HG03025 (cell line): ENCODE results near the gene KAZN.

Experiments
- ATAC-seq: cut with Tn5 transposase; IDR thresholded peaks from one replicate; pipeline ENCODE4 v1.9.1; 2021; ENCODE audit warnings: mild to moderate bottlenecking, moderate library complexity; ENCODE audit not compliant: unreplicated experiment, low FRiP score

KAZN gene

GRCh38 chr1:14585728-14586127 is 12.8 kb upstream of the KAZN start:
- no peak for ATAC-seq

- no peak for ATAC-seq
Observed at GRCh38 chr1:14590411-14591180, 7.9 kb upstream of the KAZN start.

DNA sequence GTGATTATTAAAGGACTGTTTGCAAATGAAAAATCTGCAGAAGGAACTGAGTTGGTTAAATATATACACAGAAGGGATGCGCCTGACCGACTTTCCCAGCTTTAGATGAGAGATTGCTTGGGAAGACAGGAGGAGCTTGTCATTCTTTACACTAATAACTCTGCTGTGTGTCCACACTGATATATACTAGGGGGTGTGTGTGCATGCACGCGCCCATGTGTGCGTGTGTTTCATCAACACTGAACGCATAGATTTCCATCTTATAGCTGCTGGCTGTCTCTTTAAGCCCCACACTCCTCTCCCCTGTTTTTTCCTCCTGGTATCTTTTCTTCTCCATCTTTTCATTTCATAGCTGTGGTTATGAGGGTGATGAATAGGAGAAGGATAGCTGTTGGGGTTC is 6.9 kb upstream of the KAZN start:
- no peak for ATAC-seq

DNA sequence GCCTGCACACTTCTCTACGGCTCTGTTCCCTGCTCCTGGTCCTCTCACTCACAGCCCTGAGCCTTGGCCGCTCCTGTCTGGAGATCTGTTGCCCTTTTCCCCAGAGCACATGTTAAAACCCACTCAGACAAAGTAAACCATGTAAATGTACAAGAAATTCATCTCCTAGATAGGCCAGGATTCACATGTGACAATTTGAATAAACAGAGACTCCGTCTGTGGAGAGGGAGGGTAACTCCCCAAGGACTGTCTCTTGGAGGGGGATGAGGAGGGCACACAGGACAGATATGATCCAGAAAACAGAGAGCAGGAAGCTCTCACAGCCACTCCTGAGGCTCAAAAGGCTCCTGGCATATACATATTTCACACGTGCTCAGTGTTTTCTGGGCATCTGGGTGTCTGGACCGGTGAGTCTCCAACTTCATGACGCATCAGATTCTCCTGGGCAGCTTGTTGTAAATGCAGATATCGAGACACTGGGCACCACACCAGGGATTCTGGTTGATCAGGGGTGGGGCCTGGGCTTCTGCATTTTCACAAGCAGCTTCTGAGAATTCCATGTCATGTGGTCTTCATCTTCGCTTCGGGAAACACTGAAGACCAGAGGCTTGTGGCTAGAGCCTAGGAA is 6.4 kb upstream of the KAZN start:
- no peak for ATAC-seq

DNA sequence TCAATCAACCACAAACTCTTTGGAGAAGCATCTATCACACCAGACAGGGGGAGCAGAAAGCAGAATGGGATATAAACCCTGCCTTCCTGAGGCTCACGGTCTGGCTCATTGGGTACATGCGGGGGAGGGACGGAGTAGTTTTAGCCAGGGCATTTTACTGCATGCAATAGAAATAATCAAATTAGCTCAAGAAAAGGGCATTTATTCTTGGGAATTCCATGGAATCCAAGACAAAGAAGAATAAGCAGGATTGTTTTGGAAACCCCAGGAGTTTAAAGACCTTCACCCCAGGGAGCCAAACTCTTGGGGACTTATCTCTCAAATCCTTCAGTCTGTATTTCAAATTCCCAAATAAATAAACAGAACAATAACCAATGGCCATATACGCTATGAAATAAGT is 5.2 kb upstream of the KAZN start:
- ATAC-seq: no peak

DNA sequence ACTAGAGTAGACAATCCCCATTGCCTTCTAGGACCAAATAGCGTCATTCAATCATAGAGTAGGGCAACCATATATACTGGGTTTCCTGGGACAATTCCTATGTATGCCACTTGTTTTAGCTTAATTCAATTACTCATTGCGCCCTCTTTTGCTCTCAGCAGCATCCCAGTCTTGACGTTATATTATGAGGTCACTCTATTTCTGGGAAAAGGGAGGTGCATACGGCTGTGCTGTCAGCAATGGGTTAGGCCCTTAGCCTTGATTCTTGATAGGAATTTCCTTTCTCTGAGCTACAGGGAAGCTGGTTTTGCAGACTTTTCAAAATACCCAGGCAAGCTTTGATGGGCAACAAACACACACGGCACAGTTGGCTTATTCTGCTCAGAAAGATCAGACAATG is 4.4 kb upstream of the KAZN start:
- no peak for ATAC-seq

- ATAC-seq: no peak
Observed at GRCh38 chr1:14596591-14596990, 1.9 kb upstream of the KAZN start.

DNA sequence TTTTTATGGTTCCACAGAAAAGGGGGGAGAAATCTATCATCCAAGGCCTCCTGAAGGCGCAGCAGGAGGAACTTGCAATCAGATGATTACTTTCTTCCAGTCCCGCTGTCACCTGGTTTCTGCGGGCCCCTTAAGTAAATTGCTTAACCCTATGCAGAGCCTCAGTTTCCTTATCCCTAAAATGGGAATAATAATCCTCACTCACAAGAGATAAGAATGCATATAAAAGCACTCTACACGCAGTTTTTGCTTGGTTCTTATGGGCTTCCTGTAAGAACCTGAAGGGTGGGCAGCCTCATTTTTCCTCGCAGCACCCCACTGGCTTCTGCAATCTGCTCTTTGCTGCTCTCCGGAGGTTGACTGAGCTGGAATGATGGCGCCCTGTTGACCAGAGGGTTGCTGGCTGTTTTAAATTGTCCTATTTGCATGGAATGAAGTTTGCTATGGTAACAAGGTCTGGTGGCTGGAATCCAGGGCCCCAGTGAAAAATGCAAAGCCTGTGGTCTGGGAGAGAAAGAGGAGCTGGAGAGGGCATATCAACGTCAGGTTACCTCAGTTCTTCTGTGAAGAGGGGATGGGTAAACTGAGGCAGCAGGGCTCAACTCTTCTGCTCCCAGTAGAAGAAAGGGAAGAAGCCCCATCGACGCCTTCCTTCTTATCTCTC is 1.0 kb upstream of the KAZN start:
- no peak for ATAC-seq

- no peak for ATAC-seq
Observed at GRCh38 chr1:14598007-14598497, 433 bp upstream of the KAZN start.

DNA sequence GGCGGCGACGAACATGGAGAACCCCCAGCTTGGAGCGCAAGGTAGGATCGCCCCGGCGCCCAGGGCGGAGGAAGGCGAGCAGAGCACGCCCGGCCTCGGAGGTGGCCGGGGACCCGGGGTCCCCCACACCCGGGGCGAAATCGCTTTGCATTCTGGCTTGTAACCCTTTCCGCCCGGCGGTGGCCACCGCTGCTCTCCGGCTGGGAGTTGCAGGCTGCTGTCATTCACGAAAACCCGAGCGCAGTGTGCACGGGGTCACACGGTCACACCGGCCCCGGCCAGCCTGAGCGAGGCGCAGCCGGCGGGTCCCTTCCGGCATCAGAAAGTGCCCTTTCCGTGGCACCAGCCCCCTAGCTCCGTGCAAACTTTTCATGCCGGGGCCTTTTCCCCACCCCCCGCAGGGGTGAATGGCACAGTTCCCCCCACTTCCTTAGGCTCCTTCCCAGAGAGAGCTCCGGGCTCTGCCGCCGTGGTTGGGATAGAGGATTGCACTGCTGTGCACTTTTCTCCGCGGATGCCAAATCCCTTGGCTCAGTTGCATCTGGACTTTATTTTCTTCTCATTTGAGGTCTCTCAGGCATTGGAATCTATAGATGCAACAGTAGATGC is 802 bp downstream of the KAZN start:
- ATAC-seq: no peak

GRCh38 chr1:14599800-14600199 is 1.3 kb downstream of the KAZN start:
- ATAC-seq: no peak

DNA sequence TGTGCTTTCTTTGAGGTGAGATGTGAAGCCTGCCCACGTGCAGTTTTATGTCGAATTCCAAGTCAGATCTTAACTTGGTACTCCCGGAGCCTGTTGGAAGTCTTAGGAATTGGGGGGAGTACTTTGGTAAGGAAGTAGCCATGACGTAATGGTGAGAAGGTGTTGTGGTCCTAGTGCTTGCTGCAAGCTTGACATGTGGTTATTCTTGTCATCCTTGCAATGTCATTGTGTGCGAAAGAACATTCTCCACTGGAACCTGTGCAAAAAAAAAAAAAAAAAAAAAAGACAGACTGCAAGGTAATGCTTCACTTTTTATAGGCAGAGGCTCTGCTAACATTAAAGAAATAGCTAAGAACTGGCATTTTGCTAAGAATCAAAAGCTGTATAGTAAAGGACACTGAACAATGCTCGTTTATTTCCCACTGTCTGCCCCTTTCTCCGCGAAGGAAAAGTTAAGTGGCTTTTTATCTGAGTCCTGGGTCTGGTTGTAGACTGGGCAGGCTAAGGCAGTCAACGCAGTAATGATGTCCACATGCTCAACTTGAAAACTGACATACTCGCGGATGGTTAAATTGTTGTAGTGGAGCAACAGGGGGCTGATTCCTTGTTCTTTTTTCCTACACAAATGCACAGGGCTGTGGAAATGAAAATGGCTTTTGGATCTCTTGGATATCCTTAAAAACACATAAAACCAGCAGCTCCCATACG is 2.1 kb downstream of the KAZN start:
- no peak for ATAC-seq

DNA sequence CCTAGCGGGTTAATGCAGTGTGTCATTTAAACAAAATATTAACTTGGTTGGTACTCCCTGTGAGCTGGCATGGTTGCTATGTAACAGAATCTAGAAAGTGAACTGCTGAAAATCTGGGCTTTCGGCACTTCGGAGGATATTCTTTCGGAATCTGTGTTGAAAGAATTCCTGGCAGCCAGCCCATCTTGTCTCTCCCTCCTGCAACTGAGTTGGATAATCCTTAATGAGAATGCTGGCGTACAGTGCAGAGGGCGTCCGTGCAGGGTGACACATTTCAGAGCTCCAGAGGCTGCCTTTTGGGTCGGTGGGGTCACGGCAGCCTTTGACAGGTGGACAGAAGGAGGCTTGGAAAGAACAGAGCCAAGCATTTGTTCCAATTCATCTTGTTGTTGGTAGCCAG is 3.7 kb downstream of the KAZN start:
- no peak for ATAC-seq

GRCh38 chr1:14603645-14604044 is 5.2 kb downstream of the KAZN start:
- ATAC-seq: no peak

DNA sequence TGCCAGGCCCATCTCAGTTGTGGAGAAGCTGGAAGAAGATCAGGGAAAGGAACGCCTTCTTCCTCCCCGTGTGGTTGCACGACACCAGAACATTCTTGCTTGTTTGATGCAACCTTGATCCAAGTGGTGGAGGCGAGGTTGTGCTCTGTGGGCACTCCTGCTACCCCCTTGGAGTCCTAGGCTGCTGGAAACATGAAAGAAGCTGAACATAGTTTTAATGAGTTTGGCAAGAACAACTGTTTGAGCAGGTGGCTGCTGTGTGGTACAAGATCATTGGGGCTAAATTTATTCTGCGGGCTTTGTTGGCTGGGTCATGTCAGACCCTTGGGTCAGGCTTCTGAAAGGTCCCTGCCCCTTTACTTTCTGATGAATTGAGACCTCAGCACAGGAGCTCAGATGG is 5.9 kb downstream of the KAZN start:
- no peak for ATAC-seq

DNA sequence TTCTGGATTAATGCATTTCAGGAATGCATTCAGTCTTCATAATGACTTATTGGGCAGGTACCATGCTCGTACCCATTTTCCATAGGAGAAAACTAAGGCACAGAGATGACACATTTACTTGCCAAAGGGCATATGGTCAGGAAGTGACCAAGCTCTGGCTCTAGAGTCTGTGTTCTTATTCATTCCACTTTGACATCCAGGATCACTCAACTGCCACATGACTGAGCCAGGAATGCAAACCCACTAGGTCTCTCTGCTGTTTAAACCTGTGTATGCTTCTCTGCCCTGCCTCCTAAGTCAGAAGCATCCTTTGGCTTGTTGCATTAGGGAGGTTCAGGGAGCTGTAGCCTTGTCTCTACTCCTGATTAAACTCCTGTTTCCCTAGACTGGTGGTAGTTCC is 7.5 kb downstream of the KAZN start:
- ATAC-seq: no peak

- no peak for ATAC-seq
Observed at GRCh38 chr1:14606632-14607031, 8.1 kb downstream of the KAZN start.

DNA sequence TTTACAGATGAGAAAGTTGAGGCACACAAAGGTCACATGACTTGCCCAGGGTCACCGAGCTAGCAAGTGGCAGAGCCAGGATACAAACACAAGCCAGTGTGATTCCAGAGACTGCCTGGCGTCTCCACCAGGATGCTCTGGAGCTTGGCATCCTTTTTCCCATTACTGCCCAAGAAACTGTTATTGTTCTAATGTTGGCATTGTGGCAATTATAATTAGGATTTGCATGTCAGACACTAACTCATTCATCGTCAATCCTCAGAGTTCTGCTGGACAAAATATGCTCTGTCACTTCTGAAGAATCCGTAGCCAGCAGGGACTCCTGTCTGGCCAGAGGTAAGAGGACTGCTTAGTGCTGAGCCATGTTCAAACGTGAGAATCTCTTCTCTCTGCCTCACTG is 8.8 kb downstream of the KAZN start:
- no peak for ATAC-seq

GRCh38 chr1:14608308-14608707 is 9.8 kb downstream of the KAZN start:
- ATAC-seq: no peak

DNA sequence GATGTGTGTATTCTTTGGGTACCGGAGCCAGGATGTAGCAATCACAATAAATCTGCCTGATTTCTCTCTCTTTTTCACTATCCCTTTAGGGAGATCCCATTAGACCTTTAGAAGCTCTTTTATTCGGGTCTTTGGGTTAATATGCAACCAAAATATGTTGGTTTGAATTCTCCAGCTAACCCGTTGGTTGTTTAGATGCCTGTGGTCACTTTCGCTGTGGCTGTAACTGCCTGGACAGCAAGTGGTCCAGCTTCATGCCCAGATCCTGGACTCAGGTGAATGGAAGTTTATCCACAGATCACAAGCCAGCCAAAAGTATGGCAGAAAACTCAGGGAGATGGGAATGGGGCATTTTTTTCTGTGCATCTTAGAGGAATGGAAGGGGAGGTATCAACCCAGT is 12.3 kb downstream of the KAZN start:
- no peak for ATAC-seq

DNA sequence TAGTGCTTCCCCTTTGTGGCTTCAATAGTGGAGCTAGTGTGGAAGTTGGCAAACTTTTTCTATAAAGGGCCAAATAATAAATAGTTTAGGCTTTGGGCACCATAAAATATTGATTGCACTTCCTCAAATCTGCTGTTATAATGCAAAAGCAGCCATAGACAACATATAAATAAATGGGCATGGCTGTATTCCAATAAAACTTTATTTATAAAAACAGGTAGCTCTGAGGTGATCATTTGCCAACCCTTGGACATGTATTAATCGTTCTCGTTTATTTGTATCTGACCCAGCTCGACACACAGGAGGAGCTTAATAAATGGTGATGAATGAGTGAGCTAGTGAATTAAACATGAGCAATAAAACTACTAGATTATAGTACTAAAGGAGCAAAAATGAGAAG is 13.3 kb downstream of the KAZN start:
- ATAC-seq: no peak
